EH (cell line): ENCODE data around the gene ALDH8A1.

Source experiments
- DNase-seq: peaks from one replicate; pipeline ENCODE4 v3.0.0-alpha.2; 2015; ENCODE audit warnings: low read depth

ALDH8A1 gene, protein sequence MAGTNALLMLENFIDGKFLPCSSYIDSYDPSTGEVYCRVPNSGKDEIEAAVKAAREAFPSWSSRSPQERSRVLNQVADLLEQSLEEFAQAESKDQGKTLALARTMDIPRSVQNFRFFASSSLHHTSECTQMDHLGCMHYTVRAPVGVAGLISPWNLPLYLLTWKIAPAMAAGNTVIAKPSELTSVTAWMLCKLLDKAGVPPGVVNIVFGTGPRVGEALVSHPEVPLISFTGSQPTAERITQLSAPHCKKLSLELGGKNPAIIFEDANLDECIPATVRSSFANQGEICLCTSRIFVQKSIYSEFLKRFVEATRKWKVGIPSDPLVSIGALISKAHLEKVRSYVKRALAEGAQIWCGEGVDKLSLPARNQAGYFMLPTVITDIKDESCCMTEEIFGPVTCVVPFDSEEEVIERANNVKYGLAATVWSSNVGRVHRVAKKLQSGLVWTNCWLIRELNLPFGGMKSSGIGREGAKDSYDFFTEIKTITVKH

DNA sequence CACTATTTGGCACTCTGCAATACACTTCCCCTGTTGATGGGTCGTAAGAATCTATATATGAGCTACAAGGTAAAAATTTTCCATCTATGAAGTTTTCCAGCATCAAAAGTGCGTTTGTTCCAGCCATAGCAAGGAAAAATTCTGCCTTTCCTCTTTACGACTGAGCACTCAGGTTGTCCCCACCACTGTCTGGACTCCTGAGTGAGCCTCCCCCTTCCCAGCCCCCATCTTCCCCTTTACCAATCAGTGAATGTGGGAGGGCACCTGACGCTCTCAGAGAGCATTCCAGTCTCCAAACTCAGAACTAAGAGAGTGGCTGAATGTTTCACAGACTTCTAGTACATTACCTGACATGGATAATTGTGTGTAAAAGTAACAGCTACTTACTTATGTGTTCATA, at the start of gene ALDH8A1:
Gene ALDH8A1 (minus strand): TSS at position 175 of the 400 bp plus-strand sequence. CDS start 48 bp downstream, at position 127.
- no peak for DNase-seq

DNA sequence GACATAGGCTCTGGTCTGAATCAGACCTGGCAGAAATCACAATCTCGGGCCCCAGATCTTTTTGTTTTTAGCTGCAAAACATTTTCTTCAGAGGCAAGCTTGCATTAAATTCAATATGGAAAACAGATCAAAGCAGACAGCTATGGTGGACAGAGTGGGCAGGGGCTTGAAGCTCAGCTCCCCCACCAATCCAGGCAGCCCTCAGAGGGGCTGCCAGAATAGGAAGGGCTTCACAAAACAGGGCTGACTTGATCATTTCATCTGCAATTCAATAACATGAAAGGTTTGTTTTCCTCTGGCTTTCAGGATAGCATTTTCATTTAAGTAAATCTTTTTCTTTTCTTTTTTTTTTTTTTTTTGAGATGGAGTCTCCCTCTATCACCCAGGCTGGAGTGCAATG, 49.2 kb upstream of the ALDH8A1 start:
- no peak for DNase-seq

DNA sequence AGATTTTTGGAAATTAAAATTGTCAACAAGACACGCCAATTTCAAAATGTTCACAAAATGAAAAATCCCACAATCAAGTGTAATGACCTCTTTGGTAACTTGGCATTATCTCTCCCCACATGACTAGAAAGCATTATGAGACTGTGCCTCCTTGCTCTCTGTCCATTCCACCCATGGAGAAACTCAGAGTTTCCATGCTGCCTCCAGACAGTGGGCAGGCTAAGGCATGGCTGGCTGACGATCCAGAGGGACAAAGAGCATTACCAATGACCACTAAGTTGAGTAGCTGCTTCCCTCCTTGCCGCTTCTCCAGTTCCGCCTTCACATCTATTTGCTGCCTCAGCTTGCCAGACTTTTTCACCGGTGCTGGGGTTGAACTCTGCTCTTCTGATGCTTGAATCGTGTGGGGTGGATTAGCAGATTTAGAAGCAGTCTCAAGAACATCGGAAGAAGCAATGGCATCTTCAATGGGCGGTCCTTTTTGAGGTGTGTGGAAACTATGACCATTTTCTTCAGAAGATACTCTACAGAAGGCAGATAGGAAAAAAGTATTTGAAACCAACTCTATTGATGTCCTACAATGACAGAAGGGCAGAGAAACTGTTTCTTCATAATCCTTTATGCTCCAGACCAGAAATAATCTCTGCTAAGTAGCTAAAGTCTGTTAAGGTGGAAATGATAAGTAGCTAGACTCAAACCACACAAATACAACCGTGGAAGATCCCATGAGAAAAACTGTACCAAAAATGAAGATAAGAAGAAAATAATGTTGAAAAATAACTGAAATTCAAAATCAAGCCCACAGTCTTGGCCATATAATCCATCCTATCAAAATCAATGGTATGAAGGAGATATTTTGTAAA, 47.5 kb upstream of the ALDH8A1 start:
- DNase-seq, result no peak

DNA sequence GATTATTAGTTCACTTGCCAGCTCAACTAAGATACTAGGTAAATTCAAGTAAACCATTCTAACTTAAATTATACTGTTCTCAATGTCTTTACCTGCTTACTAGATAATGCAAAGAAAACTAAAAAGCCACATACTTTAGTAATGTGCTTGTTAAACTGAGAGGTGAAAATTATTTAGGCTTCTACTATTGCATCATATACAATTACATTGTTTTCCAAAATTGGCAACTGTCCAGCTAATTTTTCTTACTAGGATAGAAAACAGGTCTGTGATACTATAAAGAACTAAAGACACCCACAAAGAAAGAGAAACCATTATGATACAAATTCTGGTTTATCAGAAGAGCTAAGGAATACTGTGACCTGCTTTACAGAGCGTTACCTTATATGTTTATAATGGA, 45.6 kb upstream of the ALDH8A1 start:
- no peak for DNase-seq

DNA sequence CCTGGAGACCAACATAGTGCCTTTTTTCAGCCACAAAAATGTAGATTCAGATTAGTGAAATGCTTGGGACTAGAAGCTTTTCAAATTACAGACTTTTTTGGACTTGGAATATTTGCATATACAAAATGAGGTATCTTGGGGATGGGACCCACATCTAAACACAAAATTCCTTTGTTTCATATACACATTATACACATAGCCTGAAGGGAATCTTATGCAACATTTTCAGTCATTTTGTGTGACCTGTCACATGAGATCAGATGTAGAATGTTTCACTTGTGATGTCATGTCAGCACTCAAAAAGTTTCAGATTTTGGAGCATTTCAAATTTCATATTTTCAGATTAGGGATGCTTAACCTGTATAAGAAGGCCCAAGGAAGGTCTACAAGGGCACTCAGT, 44.5 kb upstream of the ALDH8A1 start:
- DNase-seq, result peak; percentile 11

DNA sequence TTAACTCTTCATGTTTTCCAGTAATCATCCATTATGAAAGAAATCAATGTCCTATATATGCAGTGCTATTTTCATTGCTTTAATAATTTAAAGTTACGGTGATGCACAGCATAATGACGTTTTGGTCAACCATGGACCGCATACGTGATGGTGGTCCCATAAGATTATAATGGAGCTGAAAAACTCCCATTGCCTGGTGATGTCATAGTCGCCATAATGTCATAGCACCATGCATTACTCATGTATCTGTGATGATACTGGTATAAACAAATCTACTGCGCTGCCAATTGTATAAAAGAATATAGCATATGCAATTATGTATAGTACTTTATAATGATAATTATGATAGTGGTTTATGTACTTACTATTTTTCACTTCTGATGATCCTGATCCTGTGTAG, 42.3 kb upstream of the ALDH8A1 start:
- no peak for DNase-seq

DNA sequence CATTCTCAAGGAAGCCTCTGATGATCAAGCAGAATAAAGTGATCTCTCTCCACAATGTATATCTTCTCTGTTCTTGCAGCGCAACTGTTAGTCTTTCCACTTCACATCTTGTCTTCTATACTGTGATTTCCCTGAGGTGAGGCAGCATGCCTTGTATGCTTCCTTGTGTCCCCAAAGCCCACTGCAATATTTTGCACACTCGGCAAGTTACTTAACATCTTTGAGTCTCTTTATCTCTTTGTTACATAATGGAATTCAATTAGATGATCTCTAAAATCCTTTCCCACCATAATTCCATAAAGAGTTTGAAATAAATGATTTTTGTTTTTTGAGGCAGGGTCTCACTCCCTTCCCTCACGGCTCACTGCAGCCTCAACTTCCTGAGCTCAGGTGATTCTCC, 40.4 kb upstream of the ALDH8A1 start:
- DNase-seq, result no peak

DNA sequence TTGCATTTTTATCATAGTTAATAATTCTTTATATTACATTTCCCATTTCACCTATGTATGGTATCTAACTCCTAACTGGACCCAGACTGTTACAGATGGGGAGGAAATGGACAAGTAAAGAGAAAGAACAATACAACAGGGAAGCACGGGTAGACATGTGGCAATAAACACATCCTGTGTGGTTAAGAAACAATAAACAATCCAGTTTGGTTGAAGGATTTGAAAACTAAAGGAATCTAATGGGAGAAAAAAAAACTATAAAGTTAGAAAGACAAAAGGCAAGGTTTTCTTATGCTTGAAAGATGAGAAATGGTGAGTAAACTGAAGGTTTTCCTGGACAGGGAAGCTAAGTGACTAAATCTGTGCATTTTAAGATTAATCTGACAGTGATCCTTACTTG, 34.9 kb upstream of the ALDH8A1 start:
- DNase-seq, result peak; percentile 57

DNA sequence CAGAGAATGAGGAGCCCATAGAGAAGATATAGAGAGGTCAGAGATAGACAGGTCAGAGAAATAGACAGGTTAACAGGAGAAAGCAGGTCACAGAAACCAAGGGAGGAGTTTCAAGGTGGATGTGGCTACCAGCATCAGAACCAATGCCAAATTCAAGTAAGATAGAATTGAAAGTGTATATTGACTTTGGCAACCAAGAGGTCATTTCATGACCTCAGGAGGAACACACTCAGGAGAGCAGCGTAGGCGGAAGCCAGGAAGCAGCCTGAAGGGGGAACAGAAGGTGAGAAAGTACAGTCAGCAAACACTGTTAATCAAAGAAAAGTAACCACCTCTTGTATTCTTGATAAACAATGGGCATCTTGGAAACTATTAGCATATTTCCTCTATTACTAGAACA, 33.9 kb upstream of the ALDH8A1 start:
- DNase-seq, result no peak

DNA sequence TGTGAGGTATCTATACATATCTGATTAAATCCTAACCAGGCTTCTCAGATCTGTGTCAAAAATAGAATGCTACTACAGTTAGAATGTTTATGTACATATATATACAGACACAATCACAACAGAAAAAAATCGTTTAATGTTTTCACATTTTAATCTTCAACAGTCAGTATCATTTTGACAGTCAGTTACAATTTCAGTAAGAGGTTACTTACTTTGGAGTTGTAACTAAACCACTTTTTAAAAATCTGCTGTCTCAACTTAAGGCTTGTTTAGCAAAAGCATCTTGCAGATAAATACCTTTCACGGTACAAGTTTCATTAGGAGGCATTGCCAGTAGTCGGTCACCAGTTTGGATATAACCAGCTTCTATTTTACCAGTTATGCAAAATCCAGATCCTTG, 32.3 kb upstream of the ALDH8A1 start:
- no peak for DNase-seq

DNA sequence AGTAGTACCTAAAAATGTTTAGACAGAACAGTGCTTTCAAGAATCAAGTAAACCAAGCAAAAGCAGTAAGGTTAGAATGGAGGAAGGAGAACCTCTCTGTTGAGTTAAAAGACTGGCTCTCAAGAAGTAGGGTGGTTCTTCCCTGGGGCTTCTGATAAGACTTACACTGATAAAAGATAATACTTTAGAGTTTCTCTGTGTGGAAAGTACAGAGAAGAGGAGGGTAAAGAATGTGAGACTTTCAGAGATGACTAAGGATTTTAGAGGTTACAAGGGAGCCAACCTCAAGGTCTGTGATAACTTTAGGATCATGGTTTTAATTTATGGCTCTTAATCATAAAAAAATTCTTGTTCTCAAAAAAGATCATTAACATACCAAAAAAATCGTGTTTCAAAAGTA, 30.9 kb upstream of the ALDH8A1 start:
- peak; percentile 24 for DNase-seq

DNA sequence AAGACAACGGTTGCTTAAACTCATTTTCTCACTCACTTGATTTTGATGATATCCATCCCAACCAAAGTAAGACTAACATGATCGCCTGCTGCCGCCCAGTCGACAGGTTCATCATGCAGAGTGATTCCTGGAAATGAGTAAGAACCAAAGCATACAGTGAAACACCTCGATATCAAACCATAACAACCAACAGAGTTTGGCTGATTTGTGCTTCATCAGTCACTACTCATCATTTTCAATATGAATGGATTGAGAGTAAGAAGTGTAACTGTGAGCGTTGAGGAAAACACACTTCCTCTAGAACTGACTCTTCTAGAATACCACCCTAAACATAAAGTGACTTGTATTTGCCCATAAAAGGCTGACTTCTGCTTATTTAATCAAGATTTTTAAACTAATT, 29.2 kb upstream of the ALDH8A1 start:
- no peak for DNase-seq

DNA sequence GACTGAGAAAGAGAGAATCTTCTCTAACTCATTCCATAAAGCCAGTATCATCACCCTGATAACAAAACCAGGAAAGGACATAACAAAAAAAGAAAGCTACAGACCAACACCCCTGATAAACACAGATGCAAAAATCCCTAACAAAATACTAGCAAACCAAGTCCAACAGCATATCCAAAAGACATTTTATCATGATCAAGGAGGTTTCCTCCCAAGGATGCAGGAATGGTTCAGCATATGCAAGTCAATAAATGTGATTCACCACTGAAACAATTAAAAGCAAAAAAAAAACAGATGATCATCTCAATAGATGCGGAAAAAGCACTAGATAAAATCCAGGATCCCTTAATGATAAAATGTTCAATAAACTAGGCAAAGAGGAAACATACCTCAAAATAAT, 24.5 kb upstream of the ALDH8A1 start:
- no peak for DNase-seq

DNA sequence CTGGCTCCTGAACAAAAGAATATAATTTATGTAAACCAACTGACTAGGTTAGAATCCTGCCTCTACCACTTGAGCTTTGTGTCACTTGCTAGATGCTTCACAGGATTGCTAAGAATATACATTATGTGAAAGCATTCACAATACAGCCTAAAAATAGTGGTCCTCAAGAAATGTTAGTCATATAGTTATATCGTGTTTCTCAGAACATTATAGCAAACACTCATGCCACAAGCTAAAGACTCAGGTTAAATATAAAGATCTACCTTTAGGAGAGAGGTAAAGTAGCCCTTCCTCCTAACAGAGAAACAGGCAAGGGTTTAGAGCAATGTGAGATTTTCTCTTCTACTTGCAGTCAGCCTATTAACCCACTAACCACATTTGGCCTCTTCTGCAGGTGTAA, 17.8 kb upstream of the ALDH8A1 start:
- no peak for DNase-seq

DNA sequence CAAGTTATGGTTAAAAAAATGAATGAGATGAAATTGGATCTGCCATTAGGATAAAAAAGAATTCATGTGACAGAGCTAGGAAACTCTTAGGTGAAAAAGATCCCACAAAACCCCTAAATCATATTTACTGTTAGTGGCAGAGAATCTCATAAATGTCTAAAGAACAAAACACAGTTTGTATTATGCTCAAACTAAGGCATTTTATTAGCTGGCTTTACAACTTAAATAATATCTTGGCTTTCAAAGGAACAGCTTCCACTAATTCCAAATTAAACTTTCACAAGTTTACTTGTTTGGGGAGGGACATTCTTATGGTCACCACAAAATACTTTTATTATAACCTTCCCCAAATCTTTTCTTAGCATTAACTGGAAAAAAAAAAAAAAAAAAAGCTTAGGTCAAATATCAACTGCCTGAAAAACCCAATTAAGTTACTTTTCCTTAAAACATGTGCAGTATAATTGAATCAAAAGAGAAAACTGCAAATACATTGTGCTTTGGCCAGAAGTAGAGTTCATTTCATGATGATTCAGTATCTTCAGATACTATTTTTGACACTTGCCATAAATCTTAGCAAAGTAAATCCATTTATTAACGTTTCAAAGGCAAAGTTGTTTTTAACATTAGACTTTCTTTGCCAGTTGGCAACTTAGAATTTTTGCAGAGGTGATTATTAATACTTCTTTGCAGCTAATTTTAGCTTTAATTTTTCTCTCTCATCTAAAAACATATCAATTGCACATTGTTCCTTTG, 14.7 kb upstream of the ALDH8A1 start:
- DNase-seq, result no peak

DNA sequence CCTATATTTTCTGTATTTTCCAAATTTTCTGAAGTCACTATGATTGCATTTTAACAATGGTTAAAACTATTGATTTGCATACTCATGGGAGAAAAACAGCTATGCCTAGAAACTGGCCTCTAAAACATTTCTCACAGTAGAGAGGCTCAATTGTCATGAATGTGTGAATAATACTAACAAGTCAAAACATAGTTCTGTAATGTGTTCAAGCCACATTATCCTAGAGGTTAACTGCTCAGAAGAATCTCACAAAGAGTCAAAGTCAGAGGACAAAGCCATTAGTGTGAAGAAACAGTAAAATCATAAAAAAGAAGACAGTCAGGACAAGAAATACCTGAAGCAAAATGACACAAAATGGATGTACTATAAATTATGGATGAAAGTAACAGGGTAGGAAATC, 12.5 kb upstream of the ALDH8A1 start:
- DNase-seq, result no peak

DNA sequence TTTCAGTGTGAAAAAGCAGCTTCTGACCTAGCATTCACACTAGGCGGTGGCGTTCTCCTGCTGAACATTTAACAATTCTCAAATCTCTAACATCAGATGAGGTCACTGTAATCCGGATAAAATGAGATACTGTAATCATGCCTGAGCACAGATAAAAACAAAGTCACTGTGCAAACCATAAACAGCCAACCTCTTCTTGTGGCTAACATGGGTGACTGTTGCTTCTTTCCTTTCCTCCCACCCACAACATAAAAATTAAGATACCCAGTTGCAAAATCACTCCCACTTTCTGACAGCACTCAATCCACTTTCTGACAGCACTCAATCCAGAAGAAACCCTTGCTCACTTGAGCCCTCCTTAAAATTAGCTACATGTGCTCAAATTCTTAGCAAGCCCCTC, 11.5 kb upstream of the ALDH8A1 start:
- DNase-seq, result no peak

DNA sequence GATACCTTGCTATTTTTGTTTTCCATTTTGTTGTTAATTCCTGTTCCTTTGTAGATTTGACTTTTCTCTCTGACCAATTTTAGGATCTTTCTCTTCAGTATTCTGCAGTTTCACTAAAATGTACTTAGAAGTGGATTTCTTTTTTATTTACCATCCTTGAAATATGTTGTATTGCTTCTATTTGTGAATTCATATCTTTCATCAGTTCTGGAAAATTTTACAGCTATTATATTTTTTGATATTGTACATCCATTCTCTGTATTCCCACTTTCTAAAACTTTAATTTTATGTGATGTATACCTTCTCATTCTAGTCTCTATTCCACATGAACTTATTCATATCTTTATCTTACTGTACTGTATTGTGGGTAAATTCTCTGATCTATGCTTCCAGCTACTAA, 9.7 kb upstream of the ALDH8A1 start:
- no peak for DNase-seq

DNA sequence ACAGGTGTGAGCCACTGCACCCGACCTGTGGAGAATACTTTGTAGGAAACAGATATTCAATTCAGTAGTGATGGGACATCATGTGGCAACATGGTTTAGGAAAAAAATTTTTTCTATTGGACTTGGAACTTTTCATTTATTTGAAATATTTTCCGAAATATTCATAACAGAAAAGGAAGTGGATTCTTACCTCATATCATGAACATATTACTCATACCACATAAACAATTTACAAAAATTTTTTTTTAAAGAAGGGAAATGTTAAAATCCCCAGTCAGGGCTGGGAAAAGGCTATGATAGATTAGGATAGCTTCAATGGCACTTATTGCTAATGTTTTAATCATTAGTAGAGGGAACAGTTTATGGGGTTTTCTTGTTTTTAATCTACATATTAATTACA, 6.8 kb upstream of the ALDH8A1 start:
- DNase-seq, result no peak

DNA sequence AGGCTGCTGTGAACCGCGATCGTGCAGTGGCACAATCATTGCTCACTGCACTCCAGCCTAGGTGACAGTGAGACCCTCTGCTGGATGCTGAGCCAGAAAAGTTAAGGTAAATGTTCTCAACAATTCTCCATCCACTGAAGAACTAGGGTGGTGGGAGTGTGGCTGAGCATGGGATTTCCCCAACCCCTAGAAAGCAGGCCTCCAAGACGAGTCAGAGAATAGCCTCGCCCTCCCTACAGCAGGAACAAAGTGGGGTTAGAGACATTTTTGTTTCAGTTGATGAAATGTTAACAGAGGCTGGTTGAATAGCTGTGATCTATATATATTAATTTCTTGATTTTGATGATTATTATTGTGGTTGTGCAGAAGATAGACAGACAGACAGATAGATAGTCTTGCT, 6.1 kb upstream of the ALDH8A1 start:
- no peak for DNase-seq

DNA sequence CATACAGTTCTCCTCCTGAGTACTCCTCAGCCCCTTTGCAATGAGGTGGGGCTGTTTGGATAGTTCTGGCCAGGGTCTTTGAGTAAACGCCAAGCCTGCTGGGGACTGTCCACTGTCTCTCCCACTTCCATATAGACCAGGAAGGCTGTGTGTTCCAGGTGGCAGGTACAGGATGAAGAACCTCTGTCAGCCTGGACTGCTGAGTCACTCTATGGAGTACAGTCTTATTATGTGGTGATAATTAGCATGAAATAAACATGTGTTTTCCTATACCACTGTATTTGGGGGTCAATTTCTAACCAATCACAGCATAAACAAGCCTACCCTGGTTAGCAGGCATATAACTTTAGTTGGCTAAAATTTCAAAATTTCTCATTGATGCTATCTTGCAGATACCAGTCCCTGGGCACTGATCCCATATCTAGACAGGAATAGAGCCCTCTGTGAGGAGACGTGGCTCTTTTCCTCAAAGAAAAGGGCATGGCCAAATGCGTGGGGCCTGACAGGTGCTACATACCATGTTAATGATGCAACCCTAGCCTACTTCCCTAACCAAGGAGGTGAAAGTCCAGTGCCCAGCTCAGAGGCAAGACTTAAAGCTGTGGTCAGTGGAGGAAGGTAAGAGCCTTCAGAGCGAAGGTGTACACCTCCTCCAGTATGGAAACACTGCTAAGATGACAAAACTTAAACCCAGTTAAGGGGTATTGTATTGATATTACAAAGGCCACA, 4.5 kb upstream of the ALDH8A1 start:
- no peak for DNase-seq
